Measurements from ENCODE around the gene PGLYRP2. TPM values are rescaled to one million over a fixed set of nuclear protein-coding genes. Genes with fewer than 3 reads are reported as not detected.

PGLYRP2 gene
- total and polyA plus RNA-seq, 4 donors: not detected

DNA sequence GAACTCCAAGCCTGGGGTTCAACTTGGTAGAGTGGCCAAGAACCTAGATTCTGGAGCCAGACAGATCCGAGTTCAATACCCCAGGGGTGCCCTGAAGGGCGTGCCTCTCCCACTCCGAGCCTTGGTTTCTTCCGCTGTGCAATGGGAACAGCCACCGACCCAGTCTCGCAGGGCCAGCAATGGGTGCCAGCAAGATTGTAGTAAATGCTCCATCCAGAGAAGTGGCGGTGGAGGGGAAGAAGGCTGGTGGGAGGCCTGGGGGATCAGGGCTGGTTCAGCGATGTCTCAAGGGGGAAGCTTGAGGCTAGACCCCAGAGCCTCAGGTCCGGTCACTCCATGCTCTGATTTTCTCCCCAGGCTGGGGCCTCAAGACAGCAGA, 34.1 kb downstream of the PGLYRP2 start:
- H3K4me1 ChIP-seq (ENCODE audit: control insufficient read depth in 1 of 2, insufficient read depth in 2 of 2, low read length in 2 of 2): peaks cover 0 to 1% of the 10 kb centered on the region in 2 donors
- intact Hi-C loops (cut with DNase I): loop anchor here in 1 of 2 donors (5.0 kb wide), 1 partner anchor 253 kb away; no protein-coding TSS in a partner anchor

GRCh38 chr19:15444505-15445226, 34.6 kb downstream of the PGLYRP2 start:
- peak; percentile 57 for ATAC-seq (ENCODE audit: low FRiP score)

More for the DNA sequence above, 34.1 kb downstream of the PGLYRP2 start:
- DNase-seq: no peak
- Histone ChIP-seq H3K27me3 (ENCODE audit: control insufficient read depth in 1 of 2, insufficient read depth in 2 of 2, low read length in 1 of 2) (no peaks in the 10 kb centered on the region), H3K27ac (ENCODE audit: low read depth in 1 of 2, low read length in 2 of 2) (peak overlapping the region; percentile 24 to 65), H3K36me3 (ENCODE audit: control insufficient read depth in 1 of 2, insufficient read depth in 2 of 2, low read length in 1 of 2) (no peaks in the 10 kb centered on the region), H3K4me3 (ENCODE audit: low read length in 2 of 2) (no peak overlapping the region), H3K9me3 (ENCODE audit: control insufficient read depth, low read length) (no peaks in the 10 kb centered on the region)
- WGBS, 2 donors: 30 to 31% methylated on average over 9 of the region's 9 CpGs
- ATAC-seq (ENCODE audit: low FRiP score): no peak

GRCh38 chr19:15443838-15444237, 35.5 kb downstream of the PGLYRP2 start:
- intact Hi-C loops (cut with DNase I): loop anchor here in 1 of 2 donors (5.0 kb wide), 1 partner anchor 843 kb away; no protein-coding TSS in a partner anchor
- ATAC-seq (ENCODE audit: low FRiP score): peak; percentile 39
- H3K27ac ChIP-seq (ENCODE audit: low read depth in 1 of 2, low read length in 2 of 2): peak overlapping the region in 1 of 2 donors; percentile 22
- WGBS, 2 donors: 0 to 5% methylated on average over 10 of the region's 10 CpGs
- H3K4me3 ChIP-seq (ENCODE audit: low read length in 2 of 2): no peak overlapping the region
- H3K27me3 ChIP-seq (ENCODE audit: control insufficient read depth in 1 of 2, insufficient read depth in 2 of 2, low read length in 1 of 2): no peaks in the 10 kb centered on the region
- H3K9me3 ChIP-seq (ENCODE audit: control insufficient read depth, low read length): no peaks in the 10 kb centered on the region
- H3K36me3 ChIP-seq (ENCODE audit: control insufficient read depth in 1 of 2, insufficient read depth in 2 of 2, low read length in 1 of 2): no peaks in the 10 kb centered on the region
- peaks cover 0 to 1% of the 10 kb centered on the region in 2 donors for H3K4me1 ChIP-seq (ENCODE audit: control insufficient read depth in 1 of 2, insufficient read depth in 2 of 2, low read length in 2 of 2)
- DNase-seq: peak; percentile 84 to 90

More at GRCh38 chr19:15444505-15445226, 34.6 kb downstream of the PGLYRP2 start:
- no peak for DNase-seq
- H3K36me3 ChIP-seq (ENCODE audit: control insufficient read depth in 1 of 2, insufficient read depth in 2 of 2, low read length in 1 of 2): no peaks in the 10 kb centered on the region
- H3K27me3 ChIP-seq (ENCODE audit: control insufficient read depth in 1 of 2, insufficient read depth in 2 of 2, low read length in 1 of 2): no peaks in the 10 kb centered on the region
- 11 to 13% methylated on average over 15 of the region's 15 CpGs for WGBS, 2 donors
- intact Hi-C loops (cut with DNase I): loop anchor here (5.0 kb wide), 2 partner anchors 252 to 843 kb away; no protein-coding TSS in a partner anchor
- no peak overlapping the region for H3K4me3 ChIP-seq (ENCODE audit: low read length in 2 of 2)
- peak overlapping the region; percentile 24 to 75 for H3K27ac ChIP-seq (ENCODE audit: low read depth in 1 of 2, low read length in 2 of 2)
- H3K4me1 ChIP-seq (ENCODE audit: control insufficient read depth in 1 of 2, insufficient read depth in 2 of 2, low read length in 2 of 2): peaks cover 0 to 1% of the 10 kb centered on the region in 2 donors
- H3K9me3 ChIP-seq (ENCODE audit: control insufficient read depth, low read length): no peaks in the 10 kb centered on the region

DNA sequence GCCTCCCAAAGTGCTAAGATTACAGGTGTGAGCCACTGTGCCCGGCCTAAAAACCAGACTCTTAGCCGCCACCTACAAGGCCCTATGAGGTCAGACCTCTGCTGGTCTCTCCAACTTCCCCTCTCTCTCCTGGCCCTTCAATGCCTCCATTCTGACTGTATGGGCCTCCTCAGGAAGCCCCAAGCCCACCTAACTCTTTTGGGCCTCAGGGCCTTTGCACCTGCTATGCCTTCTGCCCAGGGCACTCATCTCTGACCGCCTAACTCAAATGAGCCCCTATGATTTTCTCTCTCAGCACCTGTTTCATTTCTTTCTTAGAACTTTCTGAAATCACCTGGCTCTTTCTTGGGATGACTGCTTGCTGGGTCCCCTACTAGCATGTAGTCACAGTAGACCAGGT, 36.0 kb downstream of the PGLYRP2 start:
- Histone ChIP-seq H3K27ac (ENCODE audit: low read depth in 1 of 2, low read length in 2 of 2) (no peak overlapping the region), H3K4me3 (ENCODE audit: low read length in 2 of 2) (no peak overlapping the region), H3K9me3 (ENCODE audit: control insufficient read depth, low read length) (no peaks in the 10 kb centered on the region), H3K4me1 (ENCODE audit: control insufficient read depth in 1 of 2, insufficient read depth in 2 of 2, low read length in 2 of 2) (peaks cover 0 to 1% of the 10 kb centered on the region in 2 donors), H3K36me3 (ENCODE audit: control insufficient read depth in 1 of 2, insufficient read depth in 2 of 2, low read length in 1 of 2) (no peaks in the 10 kb centered on the region), H3K27me3 (ENCODE audit: control insufficient read depth in 1 of 2, insufficient read depth in 2 of 2, low read length in 1 of 2) (no peaks in the 10 kb centered on the region)
- 92 to 93% methylated on average over 3 of the region's 3 CpGs for WGBS, 2 donors
- DNase-seq (no peak), ATAC-seq (ENCODE audit: low FRiP score) (no peak)
- intact Hi-C loops (cut with DNase I): loop anchor here in 1 of 2 donors (5.0 kb wide), 1 partner anchor 844 kb away; no protein-coding TSS in a partner anchor

DNA sequence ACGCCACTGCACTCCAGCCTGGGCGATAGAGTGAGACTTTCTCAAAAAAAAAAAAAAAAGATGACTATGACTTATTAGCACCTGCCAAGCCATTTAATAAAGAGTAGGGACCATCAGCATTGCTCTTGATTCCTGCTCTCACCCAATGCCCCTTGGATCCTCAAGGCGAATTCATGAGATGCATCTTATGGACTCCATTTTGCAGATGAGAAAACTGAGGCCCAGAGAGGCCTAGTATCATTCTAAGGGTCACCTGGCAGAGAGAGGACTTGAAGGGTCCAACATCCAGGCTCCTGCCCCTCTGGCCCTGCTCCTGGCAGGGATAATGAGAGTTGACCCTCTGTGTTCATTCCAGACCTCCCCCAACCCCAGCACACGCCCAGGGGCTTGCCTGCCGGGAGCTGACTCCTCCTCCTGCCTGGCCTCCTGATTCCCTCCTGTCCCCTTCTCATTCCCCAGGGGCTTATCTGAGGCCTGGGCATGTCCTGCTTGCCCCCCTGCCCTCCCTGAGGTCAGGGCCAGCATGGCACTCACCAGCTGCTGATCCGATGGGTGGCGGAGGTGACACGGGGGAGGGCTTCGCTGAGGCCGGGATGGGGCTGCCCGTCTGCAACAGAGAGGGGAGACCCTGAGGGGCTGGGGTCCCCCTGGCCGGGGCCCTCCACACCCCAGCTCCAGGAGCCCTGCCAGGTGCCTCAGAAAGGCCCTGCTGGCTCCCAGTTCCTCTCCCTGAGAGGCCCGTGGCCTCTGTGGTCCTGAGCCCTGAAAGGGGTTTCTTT, 37.0 kb downstream of the PGLYRP2 start:
- no peaks in the 10 kb centered on the region for H3K9me3 ChIP-seq (ENCODE audit: control insufficient read depth, low read length)
- WGBS, 2 donors: 89 to 97% methylated on average over 13 of the region's 13 CpGs

DNA sequence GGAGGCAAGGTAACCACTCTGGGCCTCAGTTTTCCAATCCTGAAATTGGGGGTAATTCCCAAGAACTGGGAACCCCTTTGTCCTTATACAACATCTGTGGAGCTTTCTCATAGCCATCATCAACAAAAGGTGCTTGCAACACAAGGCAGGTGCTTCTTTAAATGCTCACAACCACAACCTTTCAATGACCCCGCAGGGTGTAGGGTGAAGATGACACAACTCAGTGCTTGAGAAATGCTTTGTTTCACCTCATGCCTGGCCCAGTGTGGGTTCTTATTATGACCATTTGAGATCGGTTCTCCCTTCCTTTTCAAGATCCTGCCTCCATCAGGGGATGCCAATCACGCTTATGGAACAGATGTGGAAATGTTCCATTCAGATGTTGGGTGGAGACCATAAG, 38.0 kb downstream of the PGLYRP2 start:
- Histone ChIP-seq H3K27ac (ENCODE audit: low read depth in 1 of 2, low read length in 2 of 2) (no peak overlapping the region), H3K9me3 (ENCODE audit: control insufficient read depth, low read length) (no peaks in the 10 kb centered on the region), H3K4me1 (ENCODE audit: control insufficient read depth in 1 of 2, insufficient read depth in 2 of 2, low read length in 2 of 2) (peaks cover 0 to 1% of the 10 kb centered on the region in 2 donors), H3K4me3 (ENCODE audit: low read length in 2 of 2) (no peak overlapping the region), H3K36me3 (ENCODE audit: control insufficient read depth in 1 of 2, insufficient read depth in 2 of 2, low read length in 1 of 2) (no peaks in the 10 kb centered on the region), H3K27me3 (ENCODE audit: control insufficient read depth in 1 of 2, insufficient read depth in 2 of 2, low read length in 1 of 2) (no peaks in the 10 kb centered on the region)
- intact Hi-C loops (cut with DNase I): loop anchor here in 1 of 2 donors (5.0 kb wide), 1 partner anchor 846 kb away; no protein-coding TSS in a partner anchor
- no peak for DNase-seq
- 97 to 100% methylated on average over 3 of the region's 3 CpGs for WGBS, 2 donors
- no peak for ATAC-seq (ENCODE audit: low FRiP score)

More for the DNA sequence above, 37.0 kb downstream of the PGLYRP2 start:
- intact Hi-C loops (cut with DNase I): loop anchor here in 1 of 2 donors (5.0 kb wide), 1 partner anchor 845 kb away; no protein-coding TSS in a partner anchor
- H3K27me3 ChIP-seq (ENCODE audit: control insufficient read depth in 1 of 2, insufficient read depth in 2 of 2, low read length in 1 of 2): no peaks in the 10 kb centered on the region
- no peak for ATAC-seq (ENCODE audit: low FRiP score)
- H3K4me3 ChIP-seq (ENCODE audit: low read length in 2 of 2): no peak overlapping the region
- no peak overlapping the region for H3K27ac ChIP-seq (ENCODE audit: low read depth in 1 of 2, low read length in 2 of 2)
- H3K36me3 ChIP-seq (ENCODE audit: control insufficient read depth in 1 of 2, insufficient read depth in 2 of 2, low read length in 1 of 2): no peaks in the 10 kb centered on the region
- DNase-seq: no peak
- H3K4me1 ChIP-seq (ENCODE audit: control insufficient read depth in 1 of 2, insufficient read depth in 2 of 2, low read length in 2 of 2): peaks cover 0 to 1% of the 10 kb centered on the region in 2 donors

- no peak overlapping the region for H3K4me3 ChIP-seq (ENCODE audit: low read length in 2 of 2)
- 72 to 74% methylated on average over 38 of the region's 38 CpGs for WGBS, 2 donors
- H3K36me3 ChIP-seq (ENCODE audit: control insufficient read depth in 1 of 2, insufficient read depth in 2 of 2, low read length in 1 of 2): no peaks in the 10 kb centered on the region
- H3K9me3 ChIP-seq (ENCODE audit: control insufficient read depth, low read length): no peaks in the 10 kb centered on the region
- ATAC-seq (ENCODE audit: low FRiP score) (no peak), DNase-seq (peak in 1 of 2 donors; percentile 46)
- H3K27ac ChIP-seq (ENCODE audit: low read depth in 1 of 2, low read length in 2 of 2): no peak overlapping the region
- no peaks in the 10 kb centered on the region for H3K27me3 ChIP-seq (ENCODE audit: control insufficient read depth in 1 of 2, insufficient read depth in 2 of 2, low read length in 1 of 2)
- intact Hi-C loops (cut with DNase I): loop anchor here in 1 of 2 donors (5.0 kb wide), 2 partner anchors 263 to 847 kb away; no protein-coding TSS in a partner anchor
- no peaks in the 10 kb centered on the region for H3K4me1 ChIP-seq (ENCODE audit: control insufficient read depth in 1 of 2, insufficient read depth in 2 of 2, low read length in 2 of 2)
Observed at GRCh38 chr19:15439821-15440641, 39.3 kb downstream of the PGLYRP2 start.

All from aorta (tissue), 5 donors.